GM12878 (cell line): ENCODE measurements around the gene NAA20. TPM values are rescaled to one million over a fixed set of nuclear protein-coding genes. Genes with fewer than 3 reads are reported as not detected.

Experiments
- ATAC-seq: fragments of 200-7000 bp; cut with Tn5 transposase; 3 replicates; pipeline ENCODE4 v1.9.1; 2020; ENCODE audit warnings: mild to moderate bottlenecking, moderate library complexity
- BruUV-seq: library from RNA; stranded (reverse); fragments of 400-500 nt; replicated peaks from 2 replicates; lab custom pipeline; 2021; lab: Mats Ljungman, UMichigan
- CTCF ChIA-PET: fragments of 300-600 bp; sonication (Branson Sonifier 250); formaldehyde crosslinking; extraction: SDS; loops from one replicate; lab custom pipeline; 2021; ENCODE audit warnings: inconsistent platforms; lab: Yijun Ruan, JAX
- POLR2A ChIA-PET: fragments of 350-600 bp; formaldehyde crosslinking; extraction: SDS; loops from one replicate; lab custom pipeline; 2021; ENCODE audit warnings: inconsistent platforms; lab: Charles Lee
- RAD21 ChIA-PET: fragments of 300-600 bp; sonication (Branson Sonifier 250); formaldehyde crosslinking; loops from one replicate; lab custom pipeline; 2023; ENCODE audit warnings: antibody characterized with exemption; ENCODE audit not compliant: unreplicated experiment; lab: Charles Lee
- SMC1A ChIA-PET: fragments of 300-600 bp; sonication (Branson Sonifier 250); formaldehyde crosslinking; loops from one replicate; lab custom pipeline; 2023; ENCODE audit not compliant: unreplicated experiment, uncharacterized antibody; lab: Charles Lee
- DNase-seq: peaks from one replicate; pipeline ENCODE4 v3.0.0-alpha.2; 2011; ENCODE audit warnings: low read depth, low spot score
- FAIRE-seq: peaks from 3 replicates; lab custom pipeline; 2011; peaks lifted over from hg19 to GRCh38; lab: Jason Lieb, UNC
- H2AFZ ChIP-seq: 2 replicates; pipeline ENCODE4 v1.6.0; 2011; ENCODE audit warnings: low read depth, low read length, control low read depth; ENCODE audit not compliant: control insufficient read depth
- H3K27ac ChIP-seq: 2 replicates; pipeline ENCODE4 v1.5.1; 2011; ENCODE audit warnings: control low read depth; ENCODE audit not compliant: control insufficient read depth, insufficient read depth
- H3K27me3 ChIP-seq, 2 experiments: replicated peaks in 1 of 2; 2 replicates each; pipeline versions ENCODE4 v1.6.0 to v1.6.1; 2011; ENCODE audit warnings: low read length in 1 of 2; ENCODE audit not compliant: control insufficient read depth in 2 of 2, insufficient read depth in 2 of 2
- H3K36me3 ChIP-seq, 2 experiments: 2 replicates each; pipeline ENCODE4 v1.5.1; 2011; ENCODE audit warnings: low read length in 1 of 2; ENCODE audit not compliant: control insufficient read depth in 2 of 2, insufficient read depth in 2 of 2
- H3K4me1 ChIP-seq: 2 replicates; pipeline ENCODE4 v1.6.1; 2011; ENCODE audit warnings: mild to moderate bottlenecking, low read length, moderate library complexity, mixed read lengths; ENCODE audit not compliant: control insufficient read depth, insufficient read depth
- H3K4me2 ChIP-seq: 2 replicates; pipeline ENCODE4 v1.6.0; 2011; ENCODE audit warnings: control low read depth; ENCODE audit not compliant: control insufficient read depth, insufficient read depth
- H3K4me3 ChIP-seq: fragments of 200-600 bp; sonication (generic); 2 replicates; pipeline ENCODE4 v1.5.1; 2016
- H3K79me2 ChIP-seq: 2 replicates; pipeline ENCODE4 v1.6.0; 2011; ENCODE audit warnings: low read length; ENCODE audit not compliant: control insufficient read depth, insufficient read depth
- H3K9ac ChIP-seq: 2 replicates; pipeline ENCODE4 v1.8.0; 2011; ENCODE audit warnings: low read length, control low read depth, mixed read lengths; ENCODE audit not compliant: control insufficient read depth, insufficient read depth
- H3K9me3 ChIP-seq: replicated peaks from 3 replicates; pipeline ENCODE4 v1.5.1; 2011; ENCODE audit warnings: mild to moderate bottlenecking, low read length; ENCODE audit not compliant: control insufficient read depth, insufficient read depth
- H4K20me1 ChIP-seq: 2 replicates; pipeline ENCODE4 v1.6.0; 2011; ENCODE audit not compliant: control insufficient read depth, insufficient read depth
- ATF7 ChIP-seq: fragments of 450-650 bp; IDR thresholded peaks from 2 replicates; pipeline ENCODE4 v1.6.1; 2016; ENCODE audit warnings: low read depth, mild to moderate bottlenecking
- BHLHE40 ChIP-seq, 2 experiments: fragments of 450-650 bp in 1 of 2; IDR thresholded peaks; 2 replicates each; pipeline ENCODE4 v1.6.1; 2011 to 2017; ENCODE audit warnings: low read depth in 2 of 2, borderline replicate concordance in 1 of 2, improper control_type of control experiment in 1 of 2, low read length in 1 of 2, mild to moderate bottlenecking in 1 of 2
- JUND ChIP-seq: IDR thresholded peaks from 2 replicates; pipeline ENCODE4 v1.6.1; 2012; ENCODE audit warnings: low read depth, mild to moderate bottlenecking, low read length, improper control_type of control experiment, moderate library complexity
- POLR2AphosphoS2 ChIP-seq: IDR thresholded peaks from 2 replicates; pipeline ENCODE4 v1.6.1; 2011; ENCODE audit warnings: low read depth, mild to moderate bottlenecking, low read length, improper control_type of control experiment, moderate library complexity
- RAD21 ChIP-seq: IDR thresholded peaks from 2 replicates; pipeline ENCODE4 v1.6.1; 2011; ENCODE audit warnings: mild to moderate bottlenecking, low read depth, low read length, moderate library complexity; ENCODE audit not compliant: insufficient read depth
- RB1 ChIP-seq: fragments of 450-650 bp; formaldehyde crosslinking; IDR thresholded peaks from 2 replicates; pipeline ENCODE4 v1.6.1; 2017; ENCODE audit warnings: mild to moderate bottlenecking, borderline replicate concordance
- RCOR1 ChIP-seq: conservative IDR thresholded peaks from 2 replicates; pipeline ENCODE4 v1.6.1; 2012; ENCODE audit warnings: low read depth, low read length, improper control_type of control experiment
- RFX5 ChIP-seq: IDR thresholded peaks from 2 replicates; pipeline ENCODE4 v1.6.1; 2011; ENCODE audit warnings: low read depth, low read length, improper control_type of control experiment
- WGBS: methylation state at CpG from one replicate; pipeline ENCODE4 v1.1.6; 2016; ENCODE audit warnings: low lambda C conversion rate; ENCODE audit not compliant: insufficient replicate concordance, insufficient coverage; ENCODE audit errors: missing lambda C conversion rate; 5-methylcytosine and 5-hydroxymethylcytosine counted together
- in situ Hi-C: fragments of 300-500 bp; cut with MboI; formaldehyde crosslinking; loops from 9 replicates; pipeline ENCODE4 v1.14.3; 2018; ENCODE audit warnings: mixed read lengths
- intact Hi-C: fragments of 100-400 bp; cut with micrococcal nuclease; formaldehyde crosslinking; loops from one replicate; pipeline ENCODE4 v1.14.2; 2022; ENCODE audit not compliant: unreplicated experiment
- polyA plus RNA-seq, 11 experiments: library from polyadenylated mRNA; depleted of rRNA in 4 of 11; unstranded in 6 of 11; stranded (reverse) in 5 of 11; fragments of >200 nt; fragmentation: Nextera tagmentation in 4 of 11; fragmentation: Illumina TruSeq in 1 of 11; extraction: Ambion mirVana in 4 of 11; extraction: Trizol in 1 of 11; gene quantifications; 1 replicate in 1 of 11; 2 replicates in 10 of 11; pipeline versions ENCODE4 v1.2.1 to v1.2.3, GENCODE V29; 2011 to 2016; ENCODE audit warnings: inconsistent platforms in 2 of 11, missing spikeins in 2 of 11, low read depth in 1 of 11
- total RNA-seq, 4 experiments: library from RNA; depleted of rRNA in 3 of 4; stranded (reverse); fragments of >200 nt in 3 of 4; fragmentation: Illumina TruSeq in 1 of 4; extraction: Trizol in 1 of 4; gene quantifications; 2 replicates each; pipeline versions ENCODE4 v1.2.1 to v1.2.3, GENCODE V29; 2013 to 2021
- TF ChIP-seq, protein P1 (sequence below): IDR thresholded peaks from 2 replicates; pipeline ENCODE4 v1.6.1; 2011; ENCODE audit warnings: low read depth, mild to moderate bottlenecking, low read length, moderate library complexity, borderline replicate concordance; ENCODE audit errors: extremely low read depth
- TF ChIP-seq, protein P2 (sequence below): IDR thresholded peaks from 2 replicates; pipeline ENCODE4 v1.6.1; 2011; ENCODE audit warnings: borderline replicate concordance, low read depth, mild to moderate bottlenecking, moderate library complexity, mixed read lengths, low read length; ENCODE audit not compliant: insufficient read depth; ENCODE audit errors: extremely low read length
- TF ChIP-seq, protein P3 (sequence below): fragments of 450-650 bp; conservative IDR thresholded peaks from 2 replicates; pipeline ENCODE4 v1.6.1; 2017; ENCODE audit warnings: mild to moderate bottlenecking, moderate library complexity
- TF ChIP-seq, protein P4 (sequence below): fragments of 450-650 bp; formaldehyde crosslinking; IDR thresholded peaks from 2 replicates; pipeline ENCODE4 v1.4.0; 2022; ENCODE audit warnings: mild to moderate bottlenecking, moderate library complexity
- TF ChIP-seq, protein P5 (sequence below): IDR thresholded peaks from 2 replicates; pipeline ENCODE4 v1.6.1; 2012; ENCODE audit warnings: low read depth, low read length, improper control_type of control experiment

The NAA20 gene
- total and polyA plus RNA-seq, 10 of the 15 experiments (the other 5 are each of a cell fraction or from before 2014, with no cell fraction given), result 48.3 to 366 (median 89.1) TPM

DNA sequence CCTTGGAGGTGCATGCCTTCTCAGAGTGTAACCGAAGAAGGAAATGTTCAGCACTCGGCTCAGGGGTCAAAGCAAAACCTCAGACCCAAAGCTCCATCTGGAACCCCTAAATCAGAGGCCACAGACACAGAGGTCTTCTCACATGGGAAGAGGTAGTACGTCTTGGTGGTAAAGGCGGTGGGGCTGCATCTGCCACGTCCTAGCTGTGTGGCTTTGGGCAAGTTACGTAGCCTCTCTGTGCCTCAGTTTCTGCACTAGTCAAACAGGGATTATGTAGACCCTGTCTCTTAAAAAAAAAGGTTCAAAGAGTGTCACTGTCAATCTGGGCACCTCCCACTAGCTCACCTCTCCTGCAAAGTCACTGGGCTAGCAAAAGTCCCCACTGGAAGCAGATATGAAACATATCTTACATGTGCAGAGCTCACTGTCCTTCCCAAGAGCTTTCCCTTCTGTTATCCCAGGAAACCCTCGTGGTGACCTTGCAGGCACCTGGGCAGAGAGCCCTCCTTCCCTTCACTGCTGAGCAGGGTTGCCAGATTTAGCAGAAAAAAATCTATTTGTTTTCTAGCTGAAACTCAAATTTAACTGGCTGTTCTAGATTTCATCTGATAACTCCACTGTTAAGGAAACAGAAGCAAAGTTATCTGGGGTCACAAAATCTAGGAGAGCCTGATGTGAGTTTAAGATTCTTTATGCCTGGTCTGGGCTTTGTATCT is 18.0 kb upstream of the NAA20 start:
- Histone ChIP-seq H3K79me2 (no peaks in the 10 kb centered on the region), H3K4me3 (no peak overlapping the region), H3K4me1 (0 out of 2 replicates have a peak, but pooled peaks cover 5% of the 10 kb centered on the region), H3K27me3 (peaks cover 2 to 8% of the 10 kb centered on the region in 2 experiments; a peak in 3 of 4 replicates), H2AFZ (no peak overlapping the region), H3K4me2 (no peak overlapping the region), H3K27ac (no peak overlapping the region), H3K9me3 (no peaks in the 10 kb centered on the region), H3K9ac (no peak overlapping the region), H4K20me1 (no peaks in the 10 kb centered on the region), H3K36me3 (no peaks in the 10 kb centered on the region)
- FAIRE-seq (no peak), DNase-seq (no peak), ATAC-seq (no peak)
- ChIA-PET POLR2A (interaction anchor here (0.6 to 1.0 kb wide), 2 partner anchors 10 to 54 kb away, joined by 3 to 5 read pairs; no protein-coding TSS in a partner anchor), SMC1A (interaction anchor here (0.6 to 3.7 kb wide), 9 partner anchors 12 to 219 kb away, joined by 3 to 20 read pairs (median 3); no protein-coding TSS in a partner anchor), CTCF (interaction anchor here (0.9 to 3.6 kb wide), 6 partner anchors 13 to 216 kb away, joined by 3 to 16 read pairs (median 4); partner anchors contain the start of genes CFAP61 and CRNKL1), RAD21 (interaction anchor here (1.5 to 2.3 kb wide), 2 partner anchors 64 to 96 kb away, joined by 4 to 11 read pairs; no protein-coding TSS in a partner anchor)
- WGBS, result 20% methylated on average over 7 of the region's 7 CpGs
- in situ Hi-C loops, result loop anchor here (5.0 kb wide), 3 partner anchors 97 to 312 kb away; no protein-coding TSS in a partner anchor
- BruUV-seq, result no TSS peak
- intact Hi-C loops, result no loop called here
- TF ChIP-seq, protein P1, sequence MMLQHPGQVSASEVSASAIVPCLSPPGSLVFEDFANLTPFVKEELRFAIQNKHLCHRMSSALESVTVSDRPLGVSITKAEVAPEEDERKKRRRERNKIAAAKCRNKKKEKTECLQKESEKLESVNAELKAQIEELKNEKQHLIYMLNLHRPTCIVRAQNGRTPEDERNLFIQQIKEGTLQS, result no peak
- TF ChIP-seq RFX5 (no peak), JUND (no peak), BHLHE40 (IDR thresholded peaks at IDR 0.05; ENCODE audit: borderline replicate concordance in 1 of 2, low read depth in 2 of 2, low read length in 1 of 2) (no peak), ATF7 (no peak), RB1 (no peak), POLR2AphosphoS2 (no peak), RAD21 (no peak), RCOR1 (no peak)
- TF ChIP-seq, protein P2, sequence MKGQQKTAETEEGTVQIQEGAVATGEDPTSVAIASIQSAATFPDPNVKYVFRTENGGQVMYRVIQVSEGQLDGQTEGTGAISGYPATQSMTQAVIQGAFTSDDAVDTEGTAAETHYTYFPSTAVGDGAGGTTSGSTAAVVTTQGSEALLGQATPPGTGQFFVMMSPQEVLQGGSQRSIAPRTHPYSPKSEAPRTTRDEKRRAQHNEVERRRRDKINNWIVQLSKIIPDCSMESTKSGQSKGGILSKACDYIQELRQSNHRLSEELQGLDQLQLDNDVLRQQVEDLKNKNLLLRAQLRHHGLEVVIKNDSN, result no peak
- TF ChIP-seq, protein P3, sequence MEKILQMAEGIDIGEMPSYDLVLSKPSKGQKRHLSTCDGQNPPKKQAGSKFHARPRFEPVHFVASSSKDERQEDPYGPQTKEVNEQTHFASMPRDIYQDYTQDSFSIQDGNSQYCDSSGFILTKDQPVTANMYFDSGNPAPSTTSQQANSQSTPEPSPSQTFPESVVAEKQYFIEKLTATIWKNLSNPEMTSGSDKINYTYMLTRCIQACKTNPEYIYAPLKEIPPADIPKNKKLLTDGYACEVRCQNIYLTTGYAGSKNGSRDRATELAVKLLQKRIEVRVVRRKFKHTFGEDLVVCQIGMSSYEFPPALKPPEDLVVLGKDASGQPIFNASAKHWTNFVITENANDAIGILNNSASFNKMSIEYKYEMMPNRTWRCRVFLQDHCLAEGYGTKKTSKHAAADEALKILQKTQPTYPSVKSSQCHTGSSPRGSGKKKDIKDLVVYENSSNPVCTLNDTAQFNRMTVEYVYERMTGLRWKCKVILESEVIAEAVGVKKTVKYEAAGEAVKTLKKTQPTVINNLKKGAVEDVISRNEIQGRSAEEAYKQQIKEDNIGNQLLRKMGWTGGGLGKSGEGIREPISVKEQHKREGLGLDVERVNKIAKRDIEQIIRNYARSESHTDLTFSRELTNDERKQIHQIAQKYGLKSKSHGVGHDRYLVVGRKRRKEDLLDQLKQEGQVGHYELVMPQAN, result no peak
- TF ChIP-seq, protein P4, sequence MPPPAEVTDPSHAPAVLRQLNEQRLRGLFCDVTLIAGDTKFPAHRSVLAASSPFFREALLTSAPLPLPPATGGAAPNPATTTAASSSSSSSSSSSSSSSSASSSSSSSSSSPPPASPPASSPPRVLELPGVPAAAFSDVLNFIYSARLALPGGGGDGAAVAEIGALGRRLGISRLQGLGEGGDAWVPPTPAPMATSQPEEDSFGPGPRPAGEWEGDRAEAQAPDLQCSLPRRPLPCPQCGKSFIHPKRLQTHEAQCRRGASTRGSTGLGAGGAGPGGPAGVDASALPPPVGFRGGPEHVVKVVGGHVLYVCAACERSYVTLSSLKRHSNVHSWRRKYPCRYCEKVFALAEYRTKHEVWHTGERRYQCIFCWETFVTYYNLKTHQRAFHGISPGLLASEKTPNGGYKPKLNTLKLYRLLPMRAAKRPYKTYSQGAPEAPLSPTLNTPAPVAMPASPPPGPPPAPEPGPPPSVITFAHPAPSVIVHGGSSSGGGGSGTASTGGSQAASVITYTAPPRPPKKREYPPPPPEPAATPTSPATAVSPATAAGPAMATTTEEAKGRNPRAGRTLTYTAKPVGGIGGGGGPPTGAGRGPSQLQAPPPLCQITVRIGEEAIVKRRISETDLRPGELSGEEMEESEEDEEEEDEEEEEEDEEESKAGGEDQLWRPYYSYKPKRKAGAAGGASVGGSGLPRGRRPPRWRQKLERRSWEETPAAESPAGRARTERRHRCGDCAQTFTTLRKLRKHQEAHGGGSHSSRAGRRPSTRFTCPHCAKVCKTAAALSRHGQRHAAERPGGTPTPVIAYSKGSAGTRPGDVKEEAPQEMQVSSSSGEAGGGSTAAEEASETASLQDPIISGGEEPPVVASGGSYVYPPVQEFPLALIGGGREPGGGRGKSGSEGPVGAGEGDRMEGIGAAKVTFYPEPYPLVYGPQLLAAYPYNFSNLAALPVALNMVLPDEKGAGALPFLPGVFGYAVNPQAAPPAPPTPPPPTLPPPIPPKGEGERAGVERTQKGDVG (CRISPR knock-in tag), result no peak
- TF ChIP-seq, protein P5, sequence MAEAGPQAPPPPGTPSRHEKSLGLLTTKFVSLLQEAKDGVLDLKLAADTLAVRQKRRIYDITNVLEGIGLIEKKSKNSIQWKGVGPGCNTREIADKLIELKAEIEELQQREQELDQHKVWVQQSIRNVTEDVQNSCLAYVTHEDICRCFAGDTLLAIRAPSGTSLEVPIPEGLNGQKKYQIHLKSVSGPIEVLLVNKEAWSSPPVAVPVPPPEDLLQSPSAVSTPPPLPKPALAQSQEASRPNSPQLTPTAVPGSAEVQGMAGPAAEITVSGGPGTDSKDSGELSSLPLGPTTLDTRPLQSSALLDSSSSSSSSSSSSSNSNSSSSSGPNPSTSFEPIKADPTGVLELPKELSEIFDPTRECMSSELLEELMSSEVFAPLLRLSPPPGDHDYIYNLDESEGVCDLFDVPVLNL, result no peak
